H1 (cell line): ENCODE data around the gene IST1. TPM values are rescaled to one million over a fixed set of nuclear protein-coding genes. Genes with fewer than 3 reads are reported as not detected.

Experiments used
- ATF2 ChIP-seq: IDR thresholded peaks from 2 replicates; pipeline ENCODE4 v1.6.1; 2012; ENCODE audit warnings: low read length, inconsistent platforms
- CHD7 ChIP-seq: fragments of 300-600 bp; sonication (generic); IDR thresholded peaks from 2 replicates; pipeline ENCODE4 v1.7.1; 2012; ENCODE audit warnings: low read length, moderate library complexity, mild to moderate bottlenecking, inconsistent platforms; ENCODE audit not compliant: insufficient replicate concordance
- GABPA ChIP-seq: IDR thresholded peaks from 2 replicates; pipeline ENCODE4 v1.6.1; 2011; ENCODE audit warnings: mild to moderate bottlenecking, low read length, moderate library complexity, borderline replicate concordance; ENCODE audit not compliant: insufficient read depth
- GTF2F1 ChIP-seq: IDR thresholded peaks from 2 replicates; pipeline ENCODE4 v1.6.1; 2012; ENCODE audit warnings: low read depth, low read length, improper control_type of control experiment, borderline replicate concordance
- HDAC6 ChIP-seq: IDR thresholded peaks from one replicate; pipeline ENCODE4 v1.7.1; 2012; ENCODE audit warnings: low read depth, mild to moderate bottlenecking, inconsistent platforms, low read length, moderate library complexity
- polyA plus RNA-seq, 7 experiments: library from polyadenylated mRNA; depleted of rRNA in 3 of 7; stranded (reverse) in 5 of 7; unstranded in 2 of 7; fragments of >200 nt in 5 of 7; fragments of 200-250 nt in 2 of 7; gene quantifications; 1 replicate in 5 of 7; 2 replicates in 1 of 7; 4 replicates in 1 of 7; pipeline versions ENCODE4 v1.2.1 to v1.2.3, GENCODE V29; 2011 to 2013; ENCODE audit warnings: missing spikeins in 2 of 7, mixed read lengths in 2 of 7
- total RNA-seq: library from RNA; stranded (reverse); fragmentation: NEBNext Ultra II Directional; extraction: Animal tissue kit (Norgen Biotek cat#: 25700); gene quantifications from 2 replicates; pipeline ENCODE4 v1.2.1, GENCODE V29; 2021

Gene IST1
- total and polyA plus RNA-seq, 2 of the 8 experiments (the other 6 are each of a cell fraction or from before 2014, with no cell fraction given) = 190 to 248 TPM

- TF ChIP-seq CHD7 (no peak), ATF2 (no peak), GTF2F1 (no peak), HDAC6 (no peak), GABPA (no peak)
Observed at GRCh38 chr16:71889147-71889546, 6.2 kb upstream of the IST1 start (continued).
